Measurements from ENCODE around the gene ANKRD63. TPM values are rescaled to one million over a fixed set of nuclear protein-coding genes. Genes with fewer than 3 reads are reported as not detected.

Gene ANKRD63
- total RNA-seq, 1 experiment from 2014 or later = 1.2 TPM

GRCh38 chr15:40254452-40254851 lies 28.4 kb downstream of the ANKRD63 start:
- Histone ChIP-seq H4K20me1 (ENCODE audit: low read length) (no peaks in the 10 kb centered on the region), H3K4me3 (ENCODE audit: low read length) (no peak overlapping the region), H3K27me3 (ENCODE audit: low read length) (no peaks in the 10 kb centered on the region), H3K4me2 (ENCODE audit: low read length) (peak overlapping the region; percentile 99), H3K4me1 (ENCODE audit: insufficient read depth, low read length) (peaks cover 29% of the 10 kb centered on the region), H3F3A (ENCODE audit: low read length, unreplicated experiment) (no peaks in the 10 kb centered on the region), H3K9me2 (replicated peaks; ENCODE audit: low read length) (no peaks in the 10 kb centered on the region), H3K36me3 (ENCODE audit: low read depth, low read length) (no peaks in the 10 kb centered on the region), H2AFZ (ENCODE audit: low read length) (no peak overlapping the region), H3K9ac (ENCODE audit: low read length) (no peak overlapping the region), H3K79me2 (ENCODE audit: low read length) (peaks cover 17% of the 10 kb centered on the region), H3K27ac (ENCODE audit: low read length) (no peak overlapping the region), H3K9me3 (ENCODE audit: low read length) (no peaks in the 10 kb centered on the region)
- intact Hi-C loops (cut with micrococcal nuclease) = no loop called here
- ChIA-PET POLR2A (ENCODE audit: unreplicated experiment) (interaction anchor here (0.9 kb wide), 1 partner anchor 13 kb away, joined by 3 read pairs; no protein-coding TSS in a partner anchor), CTCF (interaction anchor here (0.6 to 1.7 kb wide), 3 partner anchors 15 to 573 kb away, joined by 3 to 5 read pairs (median 3); no protein-coding TSS in a partner anchor)
- TF ChIP-seq EZH2 (IDR thresholded peaks at IDR 0.05; ENCODE audit: low read length, unreplicated experiment) = no peak
- TF ChIP-seq EZH2phosphoT487 (IDR thresholded peaks at IDR 0.05; ENCODE audit: borderline replicate concordance, low read length) = no peak
- TF ChIP-seq, protein P1, sequence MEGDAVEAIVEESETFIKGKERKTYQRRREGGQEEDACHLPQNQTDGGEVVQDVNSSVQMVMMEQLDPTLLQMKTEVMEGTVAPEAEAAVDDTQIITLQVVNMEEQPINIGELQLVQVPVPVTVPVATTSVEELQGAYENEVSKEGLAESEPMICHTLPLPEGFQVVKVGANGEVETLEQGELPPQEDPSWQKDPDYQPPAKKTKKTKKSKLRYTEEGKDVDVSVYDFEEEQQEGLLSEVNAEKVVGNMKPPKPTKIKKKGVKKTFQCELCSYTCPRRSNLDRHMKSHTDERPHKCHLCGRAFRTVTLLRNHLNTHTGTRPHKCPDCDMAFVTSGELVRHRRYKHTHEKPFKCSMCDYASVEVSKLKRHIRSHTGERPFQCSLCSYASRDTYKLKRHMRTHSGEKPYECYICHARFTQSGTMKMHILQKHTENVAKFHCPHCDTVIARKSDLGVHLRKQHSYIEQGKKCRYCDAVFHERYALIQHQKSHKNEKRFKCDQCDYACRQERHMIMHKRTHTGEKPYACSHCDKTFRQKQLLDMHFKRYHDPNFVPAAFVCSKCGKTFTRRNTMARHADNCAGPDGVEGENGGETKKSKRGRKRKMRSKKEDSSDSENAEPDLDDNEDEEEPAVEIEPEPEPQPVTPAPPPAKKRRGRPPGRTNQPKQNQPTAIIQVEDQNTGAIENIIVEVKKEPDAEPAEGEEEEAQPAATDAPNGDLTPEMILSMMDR (conservative IDR thresholded peaks at IDR 0.05; ENCODE audit: low read depth, low read length) = no peak; the same call in 1 of the 2 replicates
- ATAC-seq = no peak
- DNase-seq = no peak
- BruUV-seq (replicated peaks) = no TSS peak

GRCh38 chr15:40253167-40253790 lies 29.6 kb downstream of the ANKRD63 start:
- Histone ChIP-seq H3K36me3 (ENCODE audit: low read depth, low read length) (no peaks in the 10 kb centered on the region), H3K4me1 (ENCODE audit: insufficient read depth, low read length) (peaks cover 36% of the 10 kb centered on the region), H2AFZ (ENCODE audit: low read length) (peak overlapping the region; percentile 94), H3K4me3 (ENCODE audit: low read length) (peak overlapping the region; percentile 87), H3K27me3 (ENCODE audit: low read length) (no peaks in the 10 kb centered on the region), H3F3A (ENCODE audit: low read length, unreplicated experiment) (peaks cover 6% of the 10 kb centered on the region), H3K9ac (ENCODE audit: low read length) (peak overlapping the region; percentile 79), H3K27ac (ENCODE audit: low read length) (no peak overlapping the region), H3K79me2 (ENCODE audit: low read length) (peaks cover 17% of the 10 kb centered on the region), H3K9me3 (ENCODE audit: low read length) (no peaks in the 10 kb centered on the region), H4K20me1 (ENCODE audit: low read length) (no peaks in the 10 kb centered on the region), H3K4me2 (ENCODE audit: low read length) (peak overlapping the region; percentile 99), H3K9me2 (replicated peaks; ENCODE audit: low read length) (no peaks in the 10 kb centered on the region)
- intact Hi-C loops (cut with micrococcal nuclease) = loop anchor here (2.0 kb wide), 1 partner anchor 14 kb away; no protein-coding TSS in a partner anchor
- CTCF ChIA-PET = no interaction called here
- POLR2A ChIA-PET (ENCODE audit: unreplicated experiment) = no interaction called here
- no TSS peak for BruUV-seq (replicated peaks)
- no peak for TF ChIP-seq EZH2 (IDR thresholded peaks at IDR 0.05; ENCODE audit: low read length, unreplicated experiment)
- TF ChIP-seq, protein P1 (conservative IDR thresholded peaks at IDR 0.05; ENCODE audit: low read depth, low read length) = no peak
- no peak for TF ChIP-seq EZH2phosphoT487 (IDR thresholded peaks at IDR 0.05; ENCODE audit: borderline replicate concordance, low read length)
- DNase-seq (peak; percentile 23), ATAC-seq (peak; percentile 13)
